Activated T-cell treated with anti-CD3 and anti-CD28 coated beads for 4 hours (primary cell): ENCODE measurements around the gene SNX4.

ENCODE experiments used
- DNase-seq: peaks from one replicate; pipeline ENCODE4 v3.0.0-alpha.2; 2020

Gene SNX4

GRCh38 chr3:125398952-125399351, 121.0 kb downstream of the SNX4 start:
- no peak for DNase-seq
